GM19468 (cell line): Measurements from ENCODE around the gene USP6.
"Not testable (repeated sequence)": the region's sequence is repeated elsewhere in the genome, so short reads cannot be mapped to it uniquely, and the experiment has no call there.

Source experiments
- ATAC-seq: cut with Tn5 transposase; IDR thresholded peaks from one replicate; pipeline ENCODE4 v1.9.1; 2021; ENCODE audit warnings: mild to moderate bottlenecking, moderate library complexity, moderate number of reproducible peaks; ENCODE audit not compliant: unreplicated experiment; ENCODE audit errors: extremely low read depth

The USP6 gene

DNA sequence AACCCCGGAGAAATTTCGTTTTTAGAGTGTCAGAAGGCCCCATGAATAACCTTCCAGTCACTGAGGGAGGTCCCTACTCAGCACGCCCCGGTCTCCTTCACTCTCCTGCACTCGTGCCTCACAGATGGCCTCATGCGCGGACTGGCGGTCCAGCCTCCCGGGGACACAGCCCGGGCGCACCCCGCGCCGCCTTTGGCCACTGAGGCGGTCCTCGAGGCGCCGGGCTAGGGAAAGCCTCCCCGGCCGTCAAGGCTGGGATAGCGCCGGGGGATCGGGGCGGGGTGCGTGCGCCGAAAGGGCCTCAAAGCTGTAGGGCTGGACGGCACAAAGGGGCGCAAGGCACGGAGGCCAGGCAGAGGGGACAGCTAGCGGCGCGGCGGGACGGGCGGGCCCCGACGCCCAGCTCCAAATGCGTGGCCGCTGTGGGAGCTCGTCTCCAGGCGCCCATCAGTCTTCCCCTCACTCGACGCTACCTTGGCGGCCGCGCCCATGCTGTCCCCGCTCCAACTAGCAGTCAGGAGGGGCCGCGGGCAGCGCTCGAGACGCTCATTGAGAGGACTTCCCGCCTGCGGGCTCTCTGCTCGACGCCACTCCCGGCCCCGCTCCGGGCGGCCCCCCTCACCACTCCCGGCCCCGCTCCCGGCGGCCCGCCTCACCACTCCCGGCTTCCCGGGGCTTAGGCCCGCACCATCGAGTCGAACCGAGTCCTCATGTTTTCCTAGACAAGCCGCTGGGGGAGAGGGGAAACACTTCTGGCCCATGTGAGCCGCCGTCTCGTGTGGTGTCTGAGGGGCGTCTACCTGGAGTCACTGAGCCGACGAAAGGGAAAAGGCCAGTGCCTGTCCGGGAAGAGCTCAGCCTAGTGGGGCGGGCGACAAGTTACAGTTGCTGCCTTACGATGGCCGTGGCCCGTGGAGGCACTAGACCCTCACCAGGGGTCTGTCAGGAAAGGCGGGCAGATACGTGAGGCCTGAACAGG is at the start of gene USP6:
TSS of gene USP6 (plus strand) at position 360 of the 979 bp plus-strand sequence. CDS start 14,336 bp downstream, outside the sequence.
- no peak for ATAC-seq

DNA sequence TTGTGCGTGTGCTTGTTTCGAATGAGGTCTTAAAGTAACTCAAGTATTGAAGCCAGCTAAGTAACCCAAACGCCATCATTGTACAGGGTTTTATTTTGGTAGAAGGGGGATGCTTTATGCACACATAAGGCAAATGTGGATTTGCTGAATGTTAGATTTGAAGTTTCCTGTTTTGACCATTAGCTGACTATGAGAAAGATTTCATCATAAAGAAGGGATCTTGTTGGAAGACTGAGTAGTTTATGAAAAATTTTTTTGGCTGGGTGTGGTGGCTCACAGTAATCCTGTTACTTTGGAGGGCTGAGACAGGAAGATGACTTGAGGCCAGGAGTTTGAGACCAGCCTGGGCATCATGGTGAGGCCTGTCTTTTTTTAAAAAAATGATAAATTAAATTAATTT is 47.6 kb upstream of the USP6 start:
- ATAC-seq, result no peak

DNA sequence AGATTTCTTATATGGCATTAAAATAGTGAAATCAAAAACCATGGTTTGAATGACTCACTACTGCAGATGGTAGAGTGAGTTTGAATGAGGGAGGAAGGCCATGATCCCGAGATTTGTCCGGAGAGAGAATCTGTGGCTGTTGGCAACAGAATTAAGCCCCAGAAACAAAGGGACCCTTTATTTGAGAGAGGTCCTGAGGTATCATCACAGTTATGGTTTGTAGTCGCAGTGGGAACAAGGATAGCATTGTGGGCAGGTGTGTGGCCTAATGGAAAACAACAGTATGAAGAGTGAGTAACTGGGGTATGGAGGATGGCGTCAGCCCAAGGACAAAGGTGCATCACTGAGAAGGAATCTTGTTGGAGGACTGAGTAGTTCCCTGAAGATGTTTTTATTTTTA is 46.1 kb upstream of the USP6 start:
- no peak for ATAC-seq

DNA sequence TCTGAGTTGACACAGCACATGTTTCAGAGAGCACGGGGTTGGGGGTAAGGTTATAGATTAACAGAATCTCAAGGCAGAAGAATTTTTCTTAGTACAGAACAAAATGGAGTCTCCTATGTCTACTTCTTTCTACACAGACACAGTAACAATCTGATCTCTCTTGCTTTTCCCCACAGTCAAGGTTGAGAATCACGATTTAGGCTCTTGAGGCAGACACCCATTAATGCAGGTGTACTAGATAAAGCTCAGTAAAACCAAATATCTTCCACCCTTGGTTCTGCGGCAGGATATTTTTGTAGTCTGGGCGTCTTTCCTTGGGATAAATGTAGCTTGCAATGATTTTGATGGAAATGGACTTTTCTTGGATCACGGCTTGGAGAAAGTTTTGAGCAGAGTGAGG is 40.4 kb upstream of the USP6 start:
- not testable (repeated sequence) for ATAC-seq

- ATAC-seq, result not testable (repeated sequence)
These were observed 38.6 kb upstream of the USP6 start for GRCh38 chr17:5077275-5077674.

DNA sequence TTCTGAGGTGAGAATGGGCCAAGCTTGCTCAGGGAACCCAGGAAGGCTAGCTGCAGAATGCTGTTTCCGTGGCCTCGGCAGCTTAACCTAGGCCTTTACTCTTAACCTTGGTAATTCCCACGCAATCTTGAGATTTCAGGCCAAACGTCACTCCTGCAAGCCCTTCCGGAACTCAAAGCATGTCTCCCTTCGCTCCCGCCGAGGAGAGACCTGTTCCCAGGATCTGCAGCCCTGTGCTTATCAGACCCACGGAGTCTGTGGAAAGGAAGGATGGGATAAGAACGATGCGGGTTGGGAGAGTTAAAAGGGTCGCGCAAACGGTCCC is 38.1 kb upstream of the USP6 start:
- ATAC-seq, result no peak

- peak; percentile 61 for ATAC-seq
These were observed 37.5 kb upstream of the USP6 start, which contains the start of gene ZFP3 for GRCh38 chr17:5078106-5079028. Gene ZFP3 (plus strand): TSS chr17:5078467. CDS start chr17:5091505, 13,038 bp downstream.

DNA sequence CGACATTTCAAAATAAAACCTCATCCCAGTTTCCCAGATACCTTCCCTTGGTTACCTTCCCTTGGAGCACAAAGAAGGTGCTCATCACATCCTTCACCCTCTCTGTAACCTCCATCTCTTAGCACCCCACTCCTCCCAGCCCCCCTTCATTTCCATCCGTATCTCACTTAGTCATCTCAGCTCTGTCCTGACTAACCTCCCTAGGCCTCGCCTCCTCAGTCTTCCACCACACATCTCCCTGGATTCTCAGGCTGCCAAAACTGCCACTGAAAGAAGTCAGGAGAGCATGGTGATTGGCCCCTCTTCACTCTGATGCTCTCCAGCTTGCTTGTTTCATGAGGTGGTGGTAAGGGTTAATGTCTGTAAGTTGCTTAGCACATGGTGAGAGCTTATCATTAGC is 35.2 kb upstream of the USP6 start:
- no peak for ATAC-seq

DNA sequence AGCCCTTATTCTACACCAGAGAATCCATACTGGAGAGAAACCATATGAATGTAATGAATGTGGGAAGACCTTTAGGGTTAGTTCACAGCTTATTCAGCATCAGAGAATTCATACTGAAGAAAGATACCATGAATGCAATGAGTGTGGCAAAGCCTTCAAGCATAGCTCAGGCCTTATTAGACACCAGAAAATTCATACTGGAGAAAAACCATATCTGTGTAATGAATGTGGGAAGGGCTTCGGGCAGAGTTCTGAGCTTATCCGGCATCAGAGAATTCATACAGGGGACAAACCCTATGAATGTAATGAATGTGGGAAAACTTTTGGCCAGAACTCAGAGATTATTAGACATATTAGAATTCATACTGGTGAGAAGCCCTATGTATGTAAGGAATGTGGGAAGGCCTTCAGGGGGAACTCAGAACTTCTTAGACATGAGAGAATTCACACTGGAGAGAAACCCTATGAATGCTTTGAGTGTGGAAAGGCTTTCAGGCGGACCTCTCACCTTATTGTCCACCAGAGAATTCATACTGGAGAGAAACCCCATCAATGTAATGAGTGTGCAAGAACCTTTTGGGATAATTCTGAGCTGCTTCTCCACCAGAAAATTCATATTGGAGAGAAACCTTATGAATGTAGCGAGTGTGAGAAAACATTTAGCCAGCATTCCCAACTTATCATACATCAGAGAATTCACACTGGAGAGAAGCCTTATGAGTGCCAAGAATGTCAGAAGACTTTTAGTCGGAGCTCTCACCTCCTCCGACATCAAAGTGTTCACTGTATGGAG is 23.4 kb upstream of the USP6 start:
- no peak for ATAC-seq

DNA sequence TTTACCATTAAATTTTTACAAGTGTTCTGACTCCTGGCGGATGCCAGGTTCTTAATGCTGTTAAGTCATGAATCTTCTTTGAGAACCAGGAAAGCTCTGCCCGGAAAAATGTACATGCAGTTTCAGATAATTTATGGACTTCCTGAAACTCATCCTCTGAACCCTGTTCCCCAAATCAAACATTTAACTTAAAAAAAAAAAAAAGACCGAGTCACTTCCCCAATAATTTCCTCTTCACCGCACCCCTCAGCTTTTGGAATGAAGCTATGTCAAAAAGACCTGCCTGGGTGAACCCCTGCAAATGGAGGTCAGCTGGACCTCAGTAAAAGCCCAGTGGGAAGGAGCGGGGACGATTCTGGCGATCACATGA is 19.1 kb upstream of the USP6 start:
- ATAC-seq, result no peak

DNA sequence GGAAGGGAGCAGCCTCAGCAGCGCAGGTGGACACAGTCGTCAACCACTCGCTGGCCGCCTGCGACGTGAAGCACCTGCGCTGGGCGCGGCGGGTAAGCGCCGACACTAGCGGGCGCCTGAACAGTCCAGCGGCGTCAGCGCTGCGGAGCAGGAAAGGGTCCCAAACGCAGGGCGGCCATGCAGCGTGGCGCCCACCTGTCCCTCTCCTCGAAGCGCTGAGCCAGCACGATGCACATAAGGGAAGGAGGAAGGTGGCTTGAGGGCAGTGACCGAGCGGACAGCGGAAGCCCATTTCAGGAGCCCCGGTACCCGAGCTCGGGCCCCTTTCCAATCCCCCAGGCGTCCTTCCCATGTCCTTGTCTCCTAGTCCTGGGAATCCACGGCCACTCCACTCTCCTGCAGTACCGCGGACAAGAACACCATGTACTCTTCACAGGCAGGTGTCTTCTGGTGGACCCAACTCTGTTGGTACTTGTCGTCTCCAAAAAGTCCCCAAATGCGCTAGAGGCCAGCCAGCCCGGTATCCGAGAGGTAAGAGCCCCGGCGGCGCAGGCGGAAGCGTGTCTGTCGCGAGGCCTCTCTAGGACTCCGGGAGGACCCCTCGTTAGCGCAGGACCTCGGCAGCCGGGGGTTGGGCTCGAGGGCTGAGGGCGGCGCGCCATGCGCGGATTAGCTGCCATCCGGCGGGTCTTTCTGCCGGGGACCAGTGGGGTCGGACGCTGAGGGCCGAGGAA is 18.6 kb upstream of the USP6 start:
- no peak for ATAC-seq

DNA sequence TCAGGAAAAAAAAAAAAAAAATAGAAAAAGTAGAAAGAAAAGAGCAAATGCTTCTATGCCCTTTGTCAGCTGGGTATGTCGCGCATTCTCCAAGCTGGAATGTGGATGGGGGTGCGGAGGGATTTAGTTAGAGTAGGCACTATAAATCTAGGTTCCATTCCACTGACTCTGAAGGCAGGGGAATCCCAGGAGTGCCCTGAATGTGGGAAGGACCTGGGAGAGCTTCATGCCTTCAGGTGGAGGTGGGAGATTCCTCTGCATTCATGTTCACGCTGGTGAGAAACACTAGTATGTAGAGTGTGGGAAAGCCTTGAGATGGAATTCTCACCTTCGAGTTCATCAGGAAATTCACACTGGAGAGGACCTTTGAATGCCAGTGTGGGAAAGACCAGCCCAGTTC is 16.6 kb upstream of the USP6 start:
- ATAC-seq, result no peak

GRCh38 chr17:5100832-5101231 is 15.0 kb upstream of the USP6 start:
- ATAC-seq, result no peak

- ATAC-seq, result no peak
These were observed 5.0 kb upstream of the USP6 start for GRCh38 chr17:5110816-5111215.

DNA sequence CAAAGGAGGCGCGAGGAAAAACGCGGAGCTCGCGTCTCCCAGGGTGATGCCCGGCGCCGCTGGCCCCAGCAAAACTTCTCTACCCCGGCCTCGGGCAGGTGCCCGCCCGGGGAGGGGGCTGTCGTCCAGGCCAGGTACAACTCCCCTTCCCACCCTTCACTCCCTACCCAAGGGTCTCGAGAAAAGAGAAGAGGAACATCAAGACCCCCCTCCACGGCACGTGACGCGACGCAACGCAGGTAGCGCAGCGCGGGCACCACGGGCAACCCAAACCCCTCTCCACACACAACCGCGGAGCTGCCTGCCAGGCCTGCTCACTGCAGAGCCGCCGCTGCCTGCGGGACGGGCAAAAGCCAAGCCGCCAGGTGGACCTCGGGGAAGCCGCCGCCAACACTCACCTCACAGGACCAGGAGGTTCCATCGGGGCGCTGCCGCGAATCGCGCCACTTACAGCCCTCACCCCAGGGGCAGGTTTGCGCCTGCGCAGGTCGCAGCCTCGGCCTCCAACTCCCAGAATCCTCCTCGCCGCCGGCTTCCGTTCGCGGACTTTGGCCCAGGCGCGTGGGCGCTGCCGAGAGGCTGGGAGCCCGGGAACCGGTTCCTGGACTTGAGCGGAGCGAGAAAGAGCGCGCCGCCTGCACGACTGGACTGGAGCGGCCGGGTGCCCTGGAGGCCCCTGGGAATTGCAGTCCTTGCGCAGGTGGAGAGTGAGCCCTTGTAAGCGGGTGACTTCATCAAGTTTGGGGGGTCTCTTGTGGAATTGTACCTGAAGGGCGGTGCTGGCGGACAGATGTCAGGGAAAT is 4.2 kb upstream of the USP6 start, which contains the start of gene ZNF232:
TSS of gene ZNF232 (minus strand) at position 477 of the 803 bp plus-strand sequence. CDS start at position 421, 56 bp downstream.
- no peak for ATAC-seq

- ATAC-seq, result no peak
These were observed 2.4 kb downstream of the USP6 start for GRCh38 chr17:5118219-5118618.

DNA sequence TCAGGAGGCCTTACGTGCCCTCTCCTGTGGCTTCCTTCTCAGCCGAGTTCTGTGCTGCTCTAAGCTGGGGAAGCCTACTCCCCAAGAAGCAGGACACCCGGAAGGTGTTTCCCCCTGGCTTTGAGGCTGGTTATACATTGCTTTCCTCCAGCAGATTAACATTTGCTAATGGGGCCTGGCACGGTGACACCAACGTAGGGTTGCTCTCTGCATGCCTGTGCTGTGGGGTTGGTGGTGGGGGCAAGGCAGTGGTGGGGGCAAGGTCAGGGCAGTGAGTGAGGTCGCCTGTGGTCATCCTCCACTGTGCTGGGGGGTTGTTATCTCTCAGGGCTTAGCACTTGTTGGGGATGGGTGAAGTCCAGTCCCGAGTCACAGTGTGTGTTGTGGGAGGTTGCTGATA is 4.2 kb downstream of the USP6 start:
- ATAC-seq, result no peak

GRCh38 chr17:5120436-5121185 is 4.8 kb downstream of the USP6 start:
- ATAC-seq, result not testable (repeated sequence)
